NCI-H2227 treated with DMSO at 0.1 percent for 48 hours (cell line): ENCODE results near the gene MTCL1.

Experiments used
- DNase-seq: peaks from one replicate; lab custom pipeline; 2025; lab: John Stamatoyannopoulos, UW

MTCL1 gene

GRCh38 chr18:8705238-8705960 is at the start of gene MTCL1:
Gene MTCL1, plus strand, starts transcription at chr18:8705556. Its CDS starts 105 bp downstream, at chr18:8705661.
- DNase-seq, result peak; percentile 55

DNA sequence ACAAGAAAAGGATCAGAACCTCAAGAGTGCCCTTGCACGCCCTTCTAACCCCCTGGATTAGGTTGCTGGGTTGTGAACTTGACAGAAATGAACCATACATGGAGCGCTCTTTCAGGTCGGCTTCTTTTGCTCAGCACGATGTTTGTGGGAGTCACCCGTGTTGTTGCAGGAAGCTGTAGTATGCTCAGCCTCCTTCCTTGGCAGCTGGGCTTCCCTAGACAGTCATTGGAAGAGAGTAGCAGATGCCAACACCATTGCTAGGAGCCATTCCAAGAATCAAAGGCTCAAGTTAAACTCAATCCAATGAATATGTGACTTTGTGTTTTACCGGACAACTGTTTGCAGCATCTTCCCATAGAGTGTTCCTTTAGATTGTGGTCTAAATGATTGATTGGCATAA is 49.1 kb upstream of the MTCL1 start:
- peak; percentile 7 for DNase-seq

DNA sequence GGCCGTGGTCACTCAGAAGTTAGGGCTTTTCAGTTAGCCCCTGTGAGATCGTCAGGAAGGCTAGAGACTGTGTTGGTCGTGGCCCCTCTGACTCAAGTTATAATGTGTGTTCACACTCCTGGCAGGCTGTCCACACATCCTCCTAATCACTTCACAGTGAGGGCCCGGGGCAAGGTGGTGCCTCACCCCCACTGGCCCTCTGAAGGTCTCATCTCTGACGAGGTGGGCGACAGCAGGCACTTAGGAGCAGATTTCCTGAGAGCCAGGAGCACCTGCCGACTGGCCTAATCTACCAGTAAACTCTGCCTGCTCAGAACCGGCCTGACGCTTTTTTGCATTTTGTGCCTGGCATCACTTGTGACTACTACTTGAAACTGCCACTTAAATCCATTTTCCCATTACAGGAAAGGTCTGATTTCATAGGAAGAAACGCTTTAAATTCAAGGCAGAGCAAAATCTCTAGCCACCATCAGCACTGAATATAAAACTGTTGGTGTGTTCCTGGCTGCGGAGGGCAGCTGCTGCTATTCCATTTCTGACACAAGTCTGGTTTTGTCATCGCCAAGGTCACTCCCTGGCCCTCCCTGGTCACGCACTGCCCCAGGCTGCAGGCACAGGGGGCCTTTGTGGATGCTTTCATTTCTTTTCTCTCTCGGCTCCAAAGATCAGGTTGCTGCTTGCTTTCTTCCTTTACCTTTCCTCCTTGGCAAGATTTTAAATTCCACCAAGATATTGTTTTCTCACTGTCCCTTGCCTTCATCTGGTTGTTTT is 48.1 kb upstream of the MTCL1 start:
- peak; percentile 65 for DNase-seq

DNA sequence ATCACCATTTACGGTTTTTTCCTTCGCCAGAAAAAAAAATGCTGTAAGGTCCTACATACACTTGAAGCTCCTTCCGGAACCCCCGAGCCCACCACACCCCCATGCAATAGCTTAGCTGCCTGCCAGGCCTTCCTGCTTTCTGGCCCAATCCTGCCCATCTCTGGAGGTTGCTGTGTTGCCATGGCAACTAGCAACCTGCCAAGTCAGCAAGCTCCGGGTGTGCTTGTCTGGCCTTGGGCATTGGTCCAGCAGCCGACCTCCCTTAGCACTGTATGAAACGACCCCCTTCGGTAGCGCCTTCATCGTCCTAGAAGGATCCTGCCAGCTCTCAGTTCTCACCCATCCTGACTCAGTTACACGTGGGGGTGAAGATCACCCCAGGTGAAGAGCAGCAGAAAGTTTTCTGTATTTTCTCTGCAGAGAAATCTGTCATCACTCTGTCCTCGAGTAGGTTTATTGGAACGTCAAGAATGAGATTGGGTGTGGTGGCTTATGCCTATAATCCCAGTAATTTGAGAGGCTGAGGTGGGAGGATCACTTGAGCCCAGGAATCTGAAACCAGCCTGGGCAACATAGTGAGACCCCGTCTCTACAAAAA is 47.4 kb upstream of the MTCL1 start:
- peak; percentile 59 for DNase-seq

DNA sequence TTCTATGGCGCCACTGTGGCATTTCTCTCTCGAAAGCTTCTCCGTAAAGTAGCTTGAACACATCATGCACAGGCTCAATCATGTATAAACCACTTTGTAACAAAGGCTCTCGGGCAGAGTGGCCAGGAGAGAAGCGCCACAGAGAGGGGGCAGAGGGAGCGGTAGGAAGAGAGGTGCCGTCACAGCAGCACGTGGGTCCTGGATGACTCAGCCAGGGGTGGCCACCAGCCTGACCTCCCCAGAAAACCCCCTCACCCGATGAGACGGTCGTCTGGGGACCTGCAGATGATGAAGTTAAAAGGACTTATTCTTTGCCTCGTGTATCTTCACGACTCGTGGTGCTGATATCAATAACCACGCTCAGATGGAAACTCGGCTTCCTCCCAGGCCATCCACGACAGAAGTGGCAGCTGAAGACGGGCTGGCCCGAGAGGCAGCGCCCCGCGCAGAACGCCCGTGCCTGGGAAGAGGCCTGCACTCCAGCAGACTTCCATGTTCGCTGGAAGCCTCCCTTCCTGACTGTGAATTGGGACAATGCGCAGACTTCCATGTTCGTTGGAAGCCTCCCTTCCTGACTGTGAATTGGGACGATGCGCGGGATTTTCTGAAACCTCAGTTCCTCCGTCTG is 46.4 kb upstream of the MTCL1 start:
- DNase-seq, result no peak

GRCh38 chr18:8659609-8660242 is 45.6 kb upstream of the MTCL1 start:
- DNase-seq, result no peak

- no peak for DNase-seq
These were observed 45.0 kb upstream of the MTCL1 start for GRCh38 chr18:8660316-8660715.

- peak; percentile 76 for DNase-seq
These were observed 43.4 kb upstream of the MTCL1 start for GRCh38 chr18:8661754-8662559.

- no peak for DNase-seq
These were observed 42.6 kb upstream of the MTCL1 start for GRCh38 chr18:8662560-8663255.

DNA sequence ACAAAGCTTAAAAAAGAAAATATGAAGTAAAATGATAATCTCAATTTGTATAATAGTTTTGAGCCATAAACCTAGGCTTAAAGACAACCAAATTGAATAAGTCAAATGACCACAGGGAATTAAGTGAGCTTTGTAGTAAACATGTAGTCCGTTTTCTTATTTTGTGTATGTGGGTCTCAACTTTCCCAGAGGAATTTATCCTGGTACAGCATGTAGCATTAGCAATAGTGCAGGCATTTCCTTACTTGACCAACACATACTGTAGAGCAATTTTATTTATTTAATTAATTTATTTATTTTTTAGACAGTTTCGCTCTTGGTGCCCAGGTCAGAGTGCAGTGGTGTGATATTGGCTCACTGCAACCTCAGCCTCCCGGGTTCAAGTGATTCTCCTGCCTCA is 37.5 kb upstream of the MTCL1 start:
- DNase-seq, result no peak

DNA sequence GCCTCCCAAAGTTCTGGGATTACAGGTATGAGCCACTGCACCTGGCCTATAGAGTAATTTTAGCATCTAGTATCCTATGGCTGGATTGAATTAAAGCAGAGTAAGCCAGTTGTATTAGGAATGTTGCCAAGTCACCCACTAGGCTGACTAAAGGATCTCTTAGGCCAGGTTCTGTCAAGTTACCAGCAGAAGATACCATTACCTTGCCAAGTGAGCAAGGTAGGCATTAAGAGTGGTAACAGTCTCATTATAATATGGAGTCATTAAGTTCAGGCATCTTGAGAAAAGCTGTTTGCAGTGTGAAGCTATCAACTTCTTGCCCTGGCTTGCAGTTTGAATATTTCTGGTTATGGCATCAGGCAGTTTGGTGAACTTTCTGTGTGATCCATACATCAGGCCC is 37.0 kb upstream of the MTCL1 start:
- DNase-seq, result no peak

- DNase-seq, result no peak
These were observed 35.8 kb upstream of the MTCL1 start for GRCh38 chr18:8669571-8669970.

- no peak for DNase-seq
These were observed 31.8 kb upstream of the MTCL1 start for GRCh38 chr18:8673256-8674209.

DNA sequence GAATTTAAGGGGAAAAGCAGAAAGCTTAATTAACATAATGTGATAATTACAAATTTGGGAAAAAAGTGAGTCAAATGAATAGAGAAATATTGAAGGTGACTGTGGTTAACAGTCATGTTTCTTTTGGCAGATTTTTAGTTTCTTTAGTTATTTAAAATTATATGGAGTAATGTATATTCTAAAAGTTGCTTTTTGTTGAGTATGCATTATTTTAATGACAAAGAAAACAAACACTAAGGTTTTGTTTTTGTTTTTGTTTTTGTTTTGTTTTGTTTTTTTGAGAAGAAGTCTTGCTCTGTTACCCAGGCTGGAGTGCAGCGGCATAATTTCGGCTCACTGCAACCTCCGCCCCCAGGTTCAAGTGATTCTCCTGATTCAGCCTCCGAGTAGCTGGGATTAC is 30.3 kb upstream of the MTCL1 start:
- no peak for DNase-seq

- no peak for DNase-seq
These were observed 24.2 kb upstream of the MTCL1 start for GRCh38 chr18:8681196-8681595.

GRCh38 chr18:8684577-8684976 is 20.8 kb upstream of the MTCL1 start:
- DNase-seq, result no peak

GRCh38 chr18:8685141-8685913 is 20.0 kb upstream of the MTCL1 start:
- DNase-seq, result peak; percentile 75

DNA sequence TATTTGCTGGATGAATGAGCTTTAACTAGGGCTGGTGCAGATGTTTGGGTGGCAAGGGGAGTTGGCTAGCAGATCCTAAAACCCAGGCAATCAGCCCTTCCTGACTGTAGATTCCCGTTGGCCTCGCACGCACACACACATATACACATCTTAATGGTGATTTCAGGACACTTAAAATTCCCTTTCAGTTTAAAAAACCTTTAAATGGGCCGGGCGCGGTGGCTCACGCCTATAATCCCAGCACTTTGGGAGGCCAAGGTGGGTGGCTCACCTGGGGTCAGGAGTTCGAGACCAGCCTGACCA is 19.5 kb upstream of the MTCL1 start:
- no peak for DNase-seq

- DNase-seq, result no peak
These were observed 18.7 kb upstream of the MTCL1 start for GRCh38 chr18:8686611-8687010.
